K562 (cell line): Measurements from ENCODE around the gene NFIC. TPM values are rescaled to one million over a fixed set of nuclear protein-coding genes. Genes with fewer than 3 reads are reported as not detected.

ENCODE experiments used
- ATAC-seq: fragments of 200-7000 bp; cut with Tn5 transposase; 3 replicates; pipeline ENCODE4 v1.9.1; 2020; ENCODE audit warnings: moderate library complexity
- BruUV-seq: library from RNA; stranded (reverse); fragments of 400-500 nt; replicated peaks from 2 replicates; lab custom pipeline; 2021; lab: Mats Ljungman, UMichigan
- CTCF ChIA-PET: fragments of 300-600 bp; formaldehyde crosslinking; extraction: SDS; loops from one replicate; lab custom pipeline; 2021; ENCODE audit warnings: low intra/inter-chr PET ratio; lab: Yijun Ruan, JAX
- POLR2A ChIA-PET: fragments of 300-600, 350-650 bp; sonication (Branson Sonifier 250); formaldehyde crosslinking; extraction: SDS; loops from one replicate; lab custom pipeline; 2021; ENCODE audit warnings: antibody characterized with exemption, inconsistent platforms; lab: Yijun Ruan, JAX
- DNase-seq, 4 experiments: peaks; one replicate each; pipeline versions ENCODE4 v3.0.0 to v3.0.0-alpha.2; 2011 to 2018; ENCODE audit warnings: low spot score in 3 of 4, mixed read lengths in 3 of 4; ENCODE audit errors: extremely low read depth in 1 of 4
- FAIRE-seq: peaks from 2 replicates; lab custom pipeline; 2011; peaks lifted over from hg19 to GRCh38; lab: Jason Lieb, UNC
- H2AFZ ChIP-seq: 2 replicates; pipeline ENCODE4 v1.6.0; 2011; ENCODE audit warnings: low read depth, low read length, control low read depth, inconsistent platforms
- H3K27ac ChIP-seq: fragments of 200-600 bp; 3 replicates; pipeline ENCODE4 v1.8.0; 2011; ENCODE audit warnings: low read depth, mild to moderate bottlenecking, control low read depth, inconsistent platforms, low read length, moderate library complexity, mixed read lengths; ENCODE audit errors: extremely low read depth
- H3K27me3 ChIP-seq, 2 experiments: fragments of 300-600 bp in 1 of 2; 2 replicates in 1 of 2; 3 replicates in 1 of 2; pipeline versions ENCODE4 v1.6.0 to v1.8.0; 2011; ENCODE audit warnings: inconsistent platforms in 2 of 2, low read length in 2 of 2, mild to moderate bottlenecking in 1 of 2, mixed read lengths in 1 of 2, moderate library complexity in 1 of 2; ENCODE audit not compliant: control insufficient read depth in 2 of 2, insufficient read depth in 2 of 2
- H3K36me3 ChIP-seq: fragments of 300-600 bp; 3 replicates; pipeline ENCODE4 v1.8.0; 2011; ENCODE audit warnings: mild to moderate bottlenecking, low read length, inconsistent platforms; ENCODE audit not compliant: control insufficient read depth, insufficient read depth
- H3K4me1 ChIP-seq, 2 experiments: fragments of 200-600 bp in 1 of 2; replicated peaks in 1 of 2; 2 replicates in 1 of 2; 3 replicates in 1 of 2; pipeline versions ENCODE4 v1.5.1 to v1.8.0; 2011; ENCODE audit warnings: inconsistent platforms in 2 of 2, low read length in 2 of 2, mild to moderate bottlenecking in 1 of 2, mixed read lengths in 1 of 2, moderate library complexity in 1 of 2; ENCODE audit not compliant: control insufficient read depth in 2 of 2, insufficient read depth in 2 of 2
- H3K4me2 ChIP-seq: 2 replicates; pipeline ENCODE4 v1.6.1; 2011; ENCODE audit warnings: low read length, control low read depth, inconsistent platforms, mixed read lengths; ENCODE audit not compliant: insufficient read depth
- H3K4me3 ChIP-seq: fragments of 200-600 bp; sonication (generic), shearing (Covaris generic); 2 replicates; pipeline ENCODE4 v1.5.1; 2016; ENCODE audit warnings: control low read depth, inconsistent platforms
- H3K79me2 ChIP-seq: fragments of 200-600 bp; 3 replicates; pipeline ENCODE4 v1.8.0; 2011; ENCODE audit warnings: low read length, inconsistent platforms; ENCODE audit not compliant: control insufficient read depth, insufficient read depth
- H3K9ac ChIP-seq, 2 experiments: 2 replicates each; pipeline versions ENCODE4 v1.6.0 to v1.6.1; 2011; ENCODE audit warnings: low read depth in 2 of 2, low read length in 2 of 2, control low read depth in 1 of 2, inconsistent platforms in 1 of 2, mild to moderate bottlenecking in 1 of 2, mixed read lengths in 1 of 2; ENCODE audit not compliant: insufficient read depth in 1 of 2
- H3K9me1 ChIP-seq: one replicate; pipeline ENCODE4 v1.6.0; 2011; ENCODE audit warnings: inconsistent platforms, mild to moderate bottlenecking, low read length, moderate library complexity; ENCODE audit not compliant: control insufficient read depth, insufficient read depth
- H3K9me3 ChIP-seq: replicated peaks from 2 replicates; pipeline ENCODE4 v1.5.1; 2011; ENCODE audit warnings: low read depth, low read length, inconsistent platforms; ENCODE audit not compliant: control insufficient read depth, insufficient read depth
- H4K20me1 ChIP-seq: replicated peaks from 2 replicates; pipeline ENCODE4 v1.6.1; 2011; ENCODE audit warnings: low read length, inconsistent platforms, mixed read lengths; ENCODE audit not compliant: control insufficient read depth, insufficient read depth
- DNMT1 ChIP-seq: fragments of 450-650 bp; IDR thresholded peaks from 2 replicates; pipeline ENCODE4 v1.6.1; 2016; ENCODE audit warnings: antibody characterized with exemption, mild to moderate bottlenecking
- FOXK2 ChIP-seq, 2 experiments: fragments of 450-650 bp; IDR thresholded peaks in 1 of 2; conservative IDR thresholded peaks in 1 of 2; 2 replicates each; pipeline ENCODE4 v1.6.1; 2016; ENCODE audit warnings: low read depth in 2 of 2, mild to moderate bottlenecking in 1 of 2
- HDGF ChIP-seq: fragments of 450-650 bp; IDR thresholded peaks from 2 replicates; pipeline ENCODE4 v1.6.1; 2016
- JUN ChIP-seq, 2 experiments: sonication (generic) in 1 of 2; formaldehyde crosslinking in 1 of 2; IDR thresholded peaks; 2 replicates each; pipeline versions ENCODE4 v1.6.1 to v1.8.0; 2012 to 2022; ENCODE audit warnings: borderline replicate concordance in 2 of 2, mild to moderate bottlenecking in 2 of 2, improper control_type of control experiment in 1 of 2, low read depth in 1 of 2, low read length in 1 of 2, missing genetic modification reagents in 1 of 2
- NFATC3 ChIP-seq: fragments of 450-650 bp; IDR thresholded peaks from 2 replicates; pipeline ENCODE4 v1.6.1; 2017; ENCODE audit warnings: mild to moderate bottlenecking
- NR2C1 ChIP-seq, 2 experiments: fragments of 450-650 bp; IDR thresholded peaks; 2 replicates each; pipeline ENCODE4 v1.6.1; 2017; ENCODE audit warnings: mild to moderate bottlenecking in 2 of 2, antibody characterized with exemption in 1 of 2, inconsistent platforms in 1 of 2, missing compliant biosample characterization in 1 of 2, missing genetic modification characterization in 1 of 2
- POLR2G ChIP-seq: fragments of 200-400 bp; formaldehyde crosslinking; IDR thresholded peaks from 2 replicates; pipeline ENCODE4 v1.6.1; 2017; ENCODE audit warnings: low read depth, mild to moderate bottlenecking, antibody characterized with exemption, low read length, moderate library complexity
- ZNF121 ChIP-seq: sonication (generic); formaldehyde crosslinking; conservative IDR thresholded peaks from 2 replicates; pipeline ENCODE4 v1.8.0; 2022; ENCODE audit warnings: missing genetic modification reagents
- ZNF407 ChIP-seq: fragments of 450-650 bp; IDR thresholded peaks from 2 replicates; pipeline ENCODE4 v1.6.1; 2016; ENCODE audit warnings: low read depth
- WGBS: fragments of 100-300 bp; shearing (Covaris generic); methylation state at CpG from one replicate; pipeline ENCODE4 v1.1.6; 2016; ENCODE audit warnings: low coverage, mixed read lengths; ENCODE audit not compliant: insufficient coverage; ENCODE audit errors: missing lambda C conversion rate; 5-methylcytosine and 5-hydroxymethylcytosine counted together
- in situ Hi-C: fragments of 300-500 bp; cut with MboI; formaldehyde crosslinking; loops from 4 replicates; pipeline ENCODE4 v1.15.0; 2018; ENCODE audit warnings: inconsistent platforms, mixed read lengths
- intact Hi-C: fragments of 100-400 bp; cut with micrococcal nuclease; formaldehyde crosslinking; loops from 2 replicates; pipeline ENCODE4 v1.14.2; 2022
- polyA plus RNA-seq, 8 experiments: library from polyadenylated mRNA; depleted of rRNA in 4 of 8; stranded (reverse) in 5 of 8; unstranded in 3 of 8; fragments of >200 nt; fragmentation: Nextera tagmentation in 2 of 8; fragmentation: Illumina TruSeq in 1 of 8; extraction: Ambion mirVana in 2 of 8; extraction: Trizol in 1 of 8; gene quantifications; 2 replicates each; pipeline versions ENCODE4 v1.2.1 to v1.2.3, GENCODE V29; 2011 to 2014; ENCODE audit warnings: inconsistent platforms in 1 of 8, missing spikeins in 1 of 8
- total RNA-seq, 7 experiments: library from RNA; depleted of rRNA in 6 of 7; stranded (reverse); fragments of >200 nt in 6 of 7; fragmentation: Illumina TruSeq in 2 of 7; extraction: Trizol in 2 of 7; gene quantifications; 2 replicates each; pipeline versions ENCODE4 v1.2.1 to v1.2.3, GENCODE V29; 2011 to 2021; ENCODE audit warnings: low replicate concordance in 1 of 7
- TF ChIP-seq, protein P1 (sequence below): fragments of 450-650 bp; IDR thresholded peaks from 2 replicates; pipeline ENCODE4 v1.6.1; 2016; ENCODE audit warnings: antibody characterized with exemption

NFIC gene
- total and polyA plus RNA-seq, 9 of the 15 experiments (the other 6 are each of a cell fraction or from before 2014, with no cell fraction given): 0.71 to 62.1 (median 6.9) TPM

- in situ Hi-C loops (no loop called here), intact Hi-C loops (no loop called here)
- WGBS: 54% methylated on average over 25 of the region's 31 CpGs
- Histone ChIP-seq H3K4me1 (peaks cover 21 to 81% of the 10 kb centered on the region in 2 experiments; a peak in 4 of 5 replicates), H2AFZ (no peak overlapping the region), H3K9ac (peak overlapping the region; percentile 30 to 94; a peak in 2 of 4 replicates), H3K4me2 (peak overlapping the region; percentile 88), H3K36me3 (peaks cover 38% of the 10 kb centered on the region; the same call in 2 of the 3 replicates), H3K9me1 (peaks cover 14% of the 10 kb centered on the region), H3K79me2 (peaks cover 67% of the 10 kb centered on the region), H3K27ac (peak overlapping the region; percentile 41; the same call in 1 of the 3 replicates), H3K27me3 (no peaks in the 10 kb centered on the region), H3K4me3 (peak overlapping the region; percentile 99), H4K20me1 (peaks cover 45% of the 10 kb centered on the region), H3K9me3 (no peaks in the 10 kb centered on the region)
- CTCF ChIA-PET: no interaction called here
- FAIRE-seq: peak; percentile 42
- TSS peak; percentile 37 for BruUV-seq
- ATAC-seq: no peak
- peak; percentile 37 to 57 (median 50) for DNase-seq
- POLR2A ChIA-PET: interaction anchor here (0.6 to 1.0 kb wide), 2 partner anchors 13 to 84 kb away, joined by 4 read pairs; no protein-coding TSS in a partner anchor
- TF ChIP-seq JUN (IDR thresholded peaks at IDR 0.05; ENCODE audit: borderline replicate concordance, low read depth, low read length): peak; percentile 56; the same call in 1 of the 2 replicates
- TF ChIP-seq JUN (CRISPR knock-in tag; IDR thresholded peaks at IDR 0.05; ENCODE audit: borderline replicate concordance): no peak
- TF ChIP-seq NR2C1 (IDR thresholded peaks at IDR 0.05): no peak
- no peak for TF ChIP-seq NR2C1 (tag; IDR thresholded peaks at IDR 0.05)
- TF ChIP-seq, protein P1, sequence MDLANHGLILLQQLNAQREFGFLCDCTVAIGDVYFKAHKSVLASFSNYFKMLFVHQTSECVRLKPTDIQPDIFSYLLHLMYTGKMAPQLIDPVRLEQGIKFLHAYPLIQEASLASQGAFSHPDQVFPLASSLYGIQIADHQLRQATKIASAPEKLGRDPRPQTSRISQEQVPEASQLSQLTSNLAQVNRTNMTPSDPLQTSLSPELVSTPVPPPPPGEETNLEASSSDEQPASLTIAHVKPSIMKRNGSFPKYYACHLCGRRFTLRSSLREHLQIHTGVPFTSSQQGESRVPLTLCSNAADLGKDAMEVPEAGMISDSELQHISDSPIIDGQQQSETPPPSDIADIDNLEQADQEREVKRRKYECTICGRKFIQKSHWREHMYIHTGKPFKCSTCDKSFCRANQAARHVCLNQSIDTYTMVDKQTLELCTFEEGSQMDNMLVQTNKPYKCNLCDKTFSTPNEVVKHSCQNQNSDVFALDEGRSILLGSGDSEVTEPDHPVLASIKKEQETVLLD: 0 out of 2 replicates have a peak, but pooled peaks have one; percentile 42
- TF ChIP-seq HDGF: peak; percentile 52; the same call in 1 of the 2 replicates
- no peak for TF ChIP-seq ZNF121 (CRISPR knock-in tag)
- TF ChIP-seq ZNF407: 0 out of 2 replicates have a peak, but pooled peaks have one; percentile 19
- TF ChIP-seq POLR2G: peak; percentile 41; the same call in 1 of the 2 replicates
- TF ChIP-seq NFATC3: no peak
- no peak for TF ChIP-seq DNMT1
- TF ChIP-seq FOXK2 (conservative IDR thresholded peaks at IDR 0.05 in 1 of 2, IDR thresholded peaks at IDR 0.05 in 1 of 2; ENCODE audit: low read depth in 2 of 2): no peak
Observed at GRCh38 chr19:3507371-3508120, 141.2 kb downstream of the NFIC start.
